MM.1S (cell line): Measurements from ENCODE around the gene CACNB3.

Source experiments
- DNase-seq: peaks from one replicate; pipeline ENCODE4 v3.0.0-alpha.2; 2015
- H2AFZ ChIP-seq: fragments of 300-600 bp; sonication (generic); 2 replicates; pipeline ENCODE4 v1.6.0; 2016; ENCODE audit warnings: antibody characterized with exemption, low read length
- H3F3A ChIP-seq: fragments of 300-600 bp; sonication (generic); 2 replicates; pipeline ENCODE4 v1.6.1; 2016; ENCODE audit warnings: mild to moderate bottlenecking, antibody characterized with exemption, low read length, moderate library complexity, mixed read lengths; ENCODE audit not compliant: insufficient read depth
- H3K27ac ChIP-seq: fragments of 300-600 bp; sonication (generic); 2 replicates; pipeline ENCODE4 v1.5.1; 2016; ENCODE audit warnings: mild to moderate bottlenecking, low read length
- H3K27me3 ChIP-seq: fragments of 300-600 bp; sonication (generic); replicated peaks from 2 replicates; pipeline ENCODE4 v1.6.0; 2016; ENCODE audit warnings: low read length; ENCODE audit not compliant: insufficient read depth
- H3K36me3 ChIP-seq: fragments of 300-600 bp; sonication (generic); replicated peaks from 2 replicates; pipeline ENCODE4 v1.6.1; 2016; ENCODE audit warnings: mild to moderate bottlenecking, low read length, mixed read lengths; ENCODE audit not compliant: insufficient read depth
- H3K4me1 ChIP-seq: fragments of 300-600 bp; sonication (generic); 2 replicates; pipeline ENCODE4 v1.6.1; 2016; ENCODE audit warnings: low read length, mixed read lengths
- H3K4me2 ChIP-seq: fragments of 300-600 bp; sonication (generic); 2 replicates; pipeline ENCODE4 v1.6.0; 2016; ENCODE audit warnings: low read depth, low read length
- H3K4me3 ChIP-seq: fragments of 300-600 bp; sonication (generic); 2 replicates; pipeline ENCODE4 v1.5.1; 2016; ENCODE audit warnings: low read length, mixed read lengths
- H3K79me2 ChIP-seq: fragments of 300-600 bp; sonication (generic); 2 replicates; pipeline ENCODE4 v1.6.1; 2016; ENCODE audit warnings: mixed run types, low read length, mixed read lengths
- H3K9ac ChIP-seq: fragments of 300-600 bp; sonication (generic); 2 replicates; pipeline ENCODE4 v1.6.1; 2016; ENCODE audit warnings: low read length, mixed read lengths
- H3K9me2 ChIP-seq: fragments of 300-600 bp; sonication (generic); replicated peaks from 2 replicates; pipeline ENCODE4 v1.6.1; 2016; ENCODE audit warnings: mild to moderate bottlenecking, low read length, mixed read lengths; ENCODE audit not compliant: insufficient read depth
- H3K9me3 ChIP-seq: fragments of 300-600 bp; sonication (generic); replicated peaks from 2 replicates; pipeline ENCODE4 v1.6.1; 2016; ENCODE audit warnings: mild to moderate bottlenecking, low read length, mixed read lengths; ENCODE audit not compliant: insufficient read depth
- H4K20me1 ChIP-seq: fragments of 300-600 bp; sonication (generic); 2 replicates; pipeline ENCODE4 v1.6.1; 2016; ENCODE audit warnings: mild to moderate bottlenecking, low read length, moderate library complexity, mixed read lengths; ENCODE audit not compliant: insufficient read depth
- EZH2 ChIP-seq: fragments of 300-600 bp; sonication (generic); optimal IDR thresholded peaks from 2 replicates; pipeline ENCODE3; 2017; ENCODE audit warnings: low read depth, mild to moderate bottlenecking, antibody characterized with exemption, low read length, mixed read lengths
- EZH2phosphoT487 ChIP-seq: fragments of 300-600 bp; sonication (generic); IDR thresholded peaks from 2 replicates; pipeline ENCODE4 v1.6.1; 2018; ENCODE audit warnings: antibody characterized with exemption, low read length
- TF ChIP-seq, protein P1 (sequence below): fragments of 300-600 bp; sonication (generic); IDR thresholded peaks from 2 replicates; pipeline ENCODE4 v1.5.1; 2016; ENCODE audit warnings: antibody characterized with exemption, low read length, mixed read lengths

The CACNB3 gene

DNA sequence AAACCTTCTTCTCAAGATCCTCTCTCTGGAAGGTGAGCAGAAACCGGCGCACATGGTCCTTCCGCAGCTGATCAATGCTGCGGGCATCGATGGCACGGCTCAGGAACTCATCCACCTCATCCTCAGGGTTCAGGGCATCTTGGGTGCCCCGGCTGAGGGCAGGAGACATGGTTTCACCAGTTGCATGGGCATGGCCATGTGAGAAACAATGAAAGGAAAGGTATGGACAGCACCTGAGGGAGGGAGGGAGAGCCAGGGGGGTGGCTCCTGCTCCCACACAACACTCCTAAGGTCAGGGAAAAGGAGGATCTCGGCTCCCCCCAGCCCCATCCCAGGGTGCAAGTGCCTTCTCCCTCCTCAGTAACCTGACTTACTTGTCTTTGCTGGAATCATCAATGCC, 43.0 kb upstream of the CACNB3 start:
- no peak overlapping the region for H3K4me2 ChIP-seq
- no peaks in the 10 kb centered on the region for H4K20me1 ChIP-seq
- H3K27me3 ChIP-seq, result no peaks in the 10 kb centered on the region

DNA sequence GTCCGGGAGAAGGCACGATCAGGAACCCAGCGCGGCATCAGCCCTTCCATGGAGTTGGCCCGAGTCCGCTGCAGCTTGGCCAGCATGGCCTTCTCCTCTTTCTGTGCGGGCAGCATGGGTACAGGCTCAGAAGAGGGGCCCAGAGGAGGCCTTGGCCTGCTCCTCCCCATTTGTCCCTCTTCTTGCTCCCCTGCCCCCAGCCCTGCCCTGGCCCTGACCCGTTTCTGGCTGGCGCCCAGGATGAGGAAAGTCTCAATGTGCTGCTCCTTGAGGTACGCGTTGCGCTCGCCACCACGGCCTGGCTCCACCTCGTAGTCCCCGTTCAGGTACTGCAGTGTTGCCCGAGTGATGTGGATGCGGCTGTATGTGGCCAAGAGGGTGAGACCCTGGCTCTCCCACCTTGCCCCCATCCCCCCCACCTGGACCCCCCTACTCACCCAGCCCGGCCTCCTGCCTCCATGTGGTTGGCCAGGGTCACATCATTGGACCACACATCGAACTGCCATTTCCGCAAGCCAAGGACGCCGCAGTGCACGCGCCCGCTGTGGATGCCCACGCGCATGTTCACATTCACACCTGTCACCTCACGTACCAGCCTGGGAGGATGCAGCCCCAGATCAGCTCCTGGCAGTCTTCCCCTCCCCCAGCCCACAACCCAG, 42.2 kb upstream of the CACNB3 start:
- no peaks in the 10 kb centered on the region for H3K4me1 ChIP-seq

More for the DNA sequence above, 43.0 kb upstream of the CACNB3 start:
- TF ChIP-seq, protein P1, sequence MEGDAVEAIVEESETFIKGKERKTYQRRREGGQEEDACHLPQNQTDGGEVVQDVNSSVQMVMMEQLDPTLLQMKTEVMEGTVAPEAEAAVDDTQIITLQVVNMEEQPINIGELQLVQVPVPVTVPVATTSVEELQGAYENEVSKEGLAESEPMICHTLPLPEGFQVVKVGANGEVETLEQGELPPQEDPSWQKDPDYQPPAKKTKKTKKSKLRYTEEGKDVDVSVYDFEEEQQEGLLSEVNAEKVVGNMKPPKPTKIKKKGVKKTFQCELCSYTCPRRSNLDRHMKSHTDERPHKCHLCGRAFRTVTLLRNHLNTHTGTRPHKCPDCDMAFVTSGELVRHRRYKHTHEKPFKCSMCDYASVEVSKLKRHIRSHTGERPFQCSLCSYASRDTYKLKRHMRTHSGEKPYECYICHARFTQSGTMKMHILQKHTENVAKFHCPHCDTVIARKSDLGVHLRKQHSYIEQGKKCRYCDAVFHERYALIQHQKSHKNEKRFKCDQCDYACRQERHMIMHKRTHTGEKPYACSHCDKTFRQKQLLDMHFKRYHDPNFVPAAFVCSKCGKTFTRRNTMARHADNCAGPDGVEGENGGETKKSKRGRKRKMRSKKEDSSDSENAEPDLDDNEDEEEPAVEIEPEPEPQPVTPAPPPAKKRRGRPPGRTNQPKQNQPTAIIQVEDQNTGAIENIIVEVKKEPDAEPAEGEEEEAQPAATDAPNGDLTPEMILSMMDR, result no peak
- TF ChIP-seq EZH2phosphoT487 (no peak), EZH2 (no peak)
- no peaks in the 10 kb centered on the region for H3K4me1 ChIP-seq
- no peak overlapping the region for H3K9ac ChIP-seq
- H2AFZ ChIP-seq, result no peak overlapping the region
- H3K36me3 ChIP-seq, result no peaks in the 10 kb centered on the region
- no peaks in the 10 kb centered on the region for H3F3A ChIP-seq
- no peak overlapping the region for H3K4me3 ChIP-seq
- DNase-seq, result no peak
- no peaks in the 10 kb centered on the region for H3K9me3 ChIP-seq
- H3K79me2 ChIP-seq, result no peaks in the 10 kb centered on the region
- no peaks in the 10 kb centered on the region for H3K9me2 ChIP-seq
- no peak overlapping the region for H3K27ac ChIP-seq

DNA sequence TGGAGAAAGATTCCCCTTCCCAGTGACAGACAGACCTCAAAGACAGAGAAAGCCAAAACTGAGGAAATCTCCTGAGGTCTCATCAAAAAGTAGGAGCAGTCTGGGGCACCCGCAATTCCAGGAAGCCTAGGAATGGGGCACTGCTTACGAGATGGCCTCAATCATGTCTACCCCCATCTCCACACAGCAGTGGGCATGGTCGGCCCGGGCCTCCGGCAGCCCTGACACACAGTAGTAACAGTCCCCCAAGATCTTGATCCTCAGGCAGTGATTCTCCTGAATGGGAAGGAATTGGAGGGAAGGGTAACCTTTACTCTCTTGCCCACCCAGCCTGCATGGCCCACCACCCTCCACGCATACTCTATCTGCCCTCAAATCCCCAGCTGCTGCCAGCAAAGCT, 41.3 kb upstream of the CACNB3 start:
- Histone ChIP-seq H3K36me3 (no peaks in the 10 kb centered on the region), H2AFZ (no peak overlapping the region), H4K20me1 (no peaks in the 10 kb centered on the region), H3K79me2 (no peaks in the 10 kb centered on the region), H3K9ac (no peak overlapping the region), H3K4me2 (no peak overlapping the region), H3F3A (no peaks in the 10 kb centered on the region), H3K9me2 (no peaks in the 10 kb centered on the region), H3K27me3 (no peaks in the 10 kb centered on the region), H3K4me3 (no peak overlapping the region), H3K4me1 (no peaks in the 10 kb centered on the region), H3K27ac (no peak overlapping the region), H3K9me3 (no peaks in the 10 kb centered on the region)
- no peak for TF ChIP-seq EZH2phosphoT487
- TF ChIP-seq EZH2, result no peak
- TF ChIP-seq, protein P1, result no peak
- no peak for DNase-seq

More for the DNA sequence above, 42.2 kb upstream of the CACNB3 start:
- H3K79me2 ChIP-seq, result no peaks in the 10 kb centered on the region
- H3K9ac ChIP-seq, result no peak overlapping the region
- H3K4me3 ChIP-seq, result no peak overlapping the region
- H3K27me3 ChIP-seq, result no peaks in the 10 kb centered on the region
- DNase-seq, result no peak
- no peaks in the 10 kb centered on the region for H3K36me3 ChIP-seq
- no peaks in the 10 kb centered on the region for H3F3A ChIP-seq
- no peak overlapping the region for H3K4me2 ChIP-seq
- H3K9me2 ChIP-seq, result no peaks in the 10 kb centered on the region
- H3K27ac ChIP-seq, result no peak overlapping the region
- H3K9me3 ChIP-seq, result no peaks in the 10 kb centered on the region
- no peak for TF ChIP-seq EZH2
- TF ChIP-seq, protein P1, result no peak
- no peak for TF ChIP-seq EZH2phosphoT487
- H4K20me1 ChIP-seq, result no peaks in the 10 kb centered on the region
- no peak overlapping the region for H2AFZ ChIP-seq
